ENCODE data around the gene XPNPEP3.

GRCh38 chr22:40967111-40967760 lies 110.3 kb downstream of the XPNPEP3 start:
- TF ChIP-seq CTCF (IDR thresholded peaks at IDR 0.05) (no peak), POLR2AphosphoS5 (IDR thresholded peaks at IDR 0.05) (no peak), EP300 (IDR thresholded peaks at IDR 0.05) (no peak), POLR2A (IDR thresholded peaks at IDR 0.05) (no peak)
